GM18909 (cell line): Measurements from ENCODE around the gene RBBP7.
A peak's percentile ranks its signal among the peaks of the same experiment; 100 is the strongest.
"Not testable (repeated sequence)": the region's sequence is repeated elsewhere in the genome, so short reads cannot be mapped to it uniquely, and the experiment has no call there.

Experiments
- ATAC-seq: cut with Tn5 transposase; IDR thresholded peaks from one replicate; pipeline ENCODE4 v1.9.1; 2021; ENCODE audit warnings: mild to moderate bottlenecking; ENCODE audit not compliant: unreplicated experiment, poor library complexity

The RBBP7 gene

GRCh38 chrX:16868920-16869319 lies 1.2 kb downstream of the RBBP7 start:
- no peak for ATAC-seq

- ATAC-seq = no peak
Measured at GRCh38 chrX:16867947-16868346, 2.2 kb downstream of the RBBP7 start.

- ATAC-seq = no peak
Measured at GRCh38 chrX:16862829-16863228, 7.3 kb downstream of the RBBP7 start.

- no peak for ATAC-seq
Measured at GRCh38 chrX:16856744-16857143, 13.4 kb downstream of the RBBP7 start.

- ATAC-seq = not testable (repeated sequence)
Measured at GRCh38 chrX:16856076-16856404, 14.1 kb downstream of the RBBP7 start.

- no peak for ATAC-seq
Measured at GRCh38 chrX:16855363-16856075, 14.6 kb downstream of the RBBP7 start.

- no peak for ATAC-seq
Measured at GRCh38 chrX:16853537-16853936, 16.6 kb downstream of the RBBP7 start.

- no peak for ATAC-seq
Measured at GRCh38 chrX:16852617-16853179, 17.5 kb downstream of the RBBP7 start.

GRCh38 chrX:16851827-16852226 lies 18.3 kb downstream of the RBBP7 start:
- no peak for ATAC-seq

GRCh38 chrX:16851421-16851820 lies 18.7 kb downstream of the RBBP7 start:
- ATAC-seq = no peak

- no peak for ATAC-seq
Measured at GRCh38 chrX:16848541-16848940, 21.6 kb downstream of the RBBP7 start.

- no peak for ATAC-seq
Measured at GRCh38 chrX:16845686-16846085, 24.5 kb downstream of the RBBP7 start.

- no peak for ATAC-seq
Measured at GRCh38 chrX:16843208-16843909, 26.8 kb downstream of the RBBP7 start.

- no peak for ATAC-seq
Measured at GRCh38 chrX:16842684-16843083, 27.5 kb downstream of the RBBP7 start.

GRCh38 chrX:16839852-16840460 lies 30.2 kb downstream of the RBBP7 start:
- ATAC-seq = no peak

GRCh38 chrX:16839219-16839851 lies 30.8 kb downstream of the RBBP7 start:
- ATAC-seq = no peak

GRCh38 chrX:16838202-16839066 lies 31.7 kb downstream of the RBBP7 start:
- ATAC-seq = no peak

- ATAC-seq = peak; percentile 65
Measured at GRCh38 chrX:16836371-16836770, 33.8 kb downstream of the RBBP7 start.

GRCh38 chrX:16834806-16835205 lies 35.4 kb downstream of the RBBP7 start:
- ATAC-seq = no peak

- no peak for ATAC-seq
Measured at GRCh38 chrX:16832301-16832700, 37.9 kb downstream of the RBBP7 start.
